ENCODE data around the gene CARMIL1.

GRCh38 chr6:25599516-25600085 is 320.4 kb downstream of the CARMIL1 start:
- no peak for TF ChIP-seq CREB1 (IDR thresholded peaks at IDR 0.05; ENCODE audit: low read depth)
- TF ChIP-seq CTCF (IDR thresholded peaks at IDR 0.05 in 2 of 3, conservative IDR thresholded peaks at IDR 0.05 in 1 of 3; ENCODE audit: control insufficient read depth in 2 of 3, extremely low read depth in 1 of 3, insufficient read depth in 1 of 3, low read depth in 3 of 3, low read length in 3 of 3) = no peak
- no peak for TF ChIP-seq SMC3 (IDR thresholded peaks at IDR 0.05; ENCODE audit: borderline replicate concordance, low read length)
- no peak for TF ChIP-seq HDGF (IDR thresholded peaks at IDR 0.05)
- TF ChIP-seq SUZ12 (IDR thresholded peaks at IDR 0.05; ENCODE audit: unreplicated experiment) = no peak
